GM21367 (cell line): ENCODE data around the gene CCDC192.

Experiments
- ATAC-seq: cut with Tn5 transposase; IDR thresholded peaks from one replicate; pipeline ENCODE4 v1.9.1; 2021; ENCODE audit not compliant: unreplicated experiment

Gene CCDC192

GRCh38 chr5:127912411-127912810, 209.2 kb downstream of the CCDC192 start:
- no peak for ATAC-seq

GRCh38 chr5:127916885-127917573, 213.8 kb downstream of the CCDC192 start:
- ATAC-seq: no peak

- ATAC-seq: no peak
Measured at GRCh38 chr5:127919006-127919796, 216.0 kb downstream of the CCDC192 start.

GRCh38 chr5:127919818-127920217, 216.6 kb downstream of the CCDC192 start:
- no peak for ATAC-seq

- no peak for ATAC-seq
Measured at GRCh38 chr5:127920936-127921335, 217.7 kb downstream of the CCDC192 start.

- ATAC-seq: no peak
Measured at GRCh38 chr5:127922603-127923002, 219.4 kb downstream of the CCDC192 start.

- ATAC-seq: no peak
Measured at GRCh38 chr5:127923804-127924570, 220.8 kb downstream of the CCDC192 start.

GRCh38 chr5:127924606-127925005, 221.4 kb downstream of the CCDC192 start:
- ATAC-seq: no peak

- ATAC-seq: no peak
Measured at GRCh38 chr5:127925916-127926315, 222.7 kb downstream of the CCDC192 start.

GRCh38 chr5:127926974-127927373, 223.8 kb downstream of the CCDC192 start:
- no peak for ATAC-seq

- ATAC-seq: no peak
Measured at GRCh38 chr5:127928053-127928452, 224.9 kb downstream of the CCDC192 start.

- ATAC-seq: no peak
Measured at GRCh38 chr5:127930311-127930710, 227.1 kb downstream of the CCDC192 start.

- no peak for ATAC-seq
Measured at GRCh38 chr5:127931396-127931795, 228.2 kb downstream of the CCDC192 start.

- no peak for ATAC-seq
Measured at GRCh38 chr5:127933348-127933747, 230.2 kb downstream of the CCDC192 start.

GRCh38 chr5:127934791-127935256, 231.6 kb downstream of the CCDC192 start:
- ATAC-seq: no peak

GRCh38 chr5:127935398-127935797, 232.2 kb downstream of the CCDC192 start:
- no peak for ATAC-seq

- no peak for ATAC-seq
Measured at GRCh38 chr5:127936439-127936972, 233.3 kb downstream of the CCDC192 start.

- no peak for ATAC-seq
Measured at GRCh38 chr5:127938746-127939145, 235.6 kb downstream of the CCDC192 start.

GRCh38 chr5:127940854-127941253, 237.7 kb downstream of the CCDC192 start:
- ATAC-seq: no peak

GRCh38 chr5:127941646-127942045, 238.5 kb downstream of the CCDC192 start:
- no peak for ATAC-seq
